Upper lobe of right lung (tissue), 1 donor: ENCODE measurements around the gene ENTR1. TPM values are rescaled to one million over a fixed set of nuclear protein-coding genes. Genes with fewer than 3 reads are reported as not detected.

ENCODE experiments used
- ATAC-seq: fragments of 200-7000 bp; cut with Tn5 transposase; one replicate; pipeline ENCODE4 v1.9.1; 2020; ENCODE audit warnings: mild to moderate bottlenecking, moderate library complexity
- DNase-seq: peaks from one replicate; pipeline ENCODE4 v3.0.0-alpha.2; 2020
- H3K27ac ChIP-seq: fragments of 200-600 bp; one replicate; pipeline ENCODE4 v1.8.0; 2022
- H3K27me3 ChIP-seq: fragments of 200-600 bp; one replicate; pipeline ENCODE4 v1.8.0; 2022; ENCODE audit warnings: mild to moderate bottlenecking
- H3K36me3 ChIP-seq: fragments of 200-600 bp; one replicate; pipeline ENCODE4 v1.8.0; 2022
- H3K4me1 ChIP-seq: fragments of 200-600 bp; one replicate; pipeline ENCODE4 v1.8.0; 2022
- H3K4me3 ChIP-seq: fragments of 200-600 bp; one replicate; pipeline ENCODE4 v1.8.0; 2022; ENCODE audit warnings: mild to moderate bottlenecking
- H3K9me3 ChIP-seq: fragments of 200-600 bp; one replicate; pipeline ENCODE4 v1.8.0; 2022
- CTCF ChIP-seq: fragments of 200-600 bp; IDR thresholded peaks from one replicate; pipeline ENCODE4 v1.8.0; 2022; ENCODE audit warnings: antibody characterized with exemption
- intact Hi-C: fragments of 100-400 bp; cut with DNase I; formaldehyde crosslinking; loops from one replicate; pipeline ENCODE4 v1.11.0; 2022
- total RNA-seq: library from RNA; stranded (reverse); fragmentation: NEBNext Ultra II Directional; extraction: Animal tissue kit (Norgen Biotek cat#: 25700); gene quantifications from one replicate; pipeline ENCODE4 v1.2.1, GENCODE V29; 2021
- donor health status: DM: no; HTN: yes; CAD: no; lungs with severe emphysema.

ENTR1 gene
- total RNA-seq, 1 donor from 2014 or later: 36.4 TPM

- H3K27me3 ChIP-seq: no peaks in the 10 kb centered on the region
- TF ChIP-seq CTCF: no peak
- H3K27ac ChIP-seq: no peak overlapping the region
- H3K9me3 ChIP-seq: no peaks in the 10 kb centered on the region
- no peaks in the 10 kb centered on the region for H3K4me1 ChIP-seq
- no peak overlapping the region for H3K4me3 ChIP-seq
- intact Hi-C loops: no loop called here
- peaks cover 95% of the 10 kb centered on the region for H3K36me3 ChIP-seq
- ATAC-seq: no peak
- no peak for DNase-seq
These were observed 35.4 kb upstream of the ENTR1 start for GRCh38 chr9:136445799-136446198.

GRCh38 chr9:136444102-136444501 is 33.7 kb upstream of the ENTR1 start:
- peaks cover 84% of the 10 kb centered on the region for H3K36me3 ChIP-seq
- intact Hi-C loops: no loop called here
- DNase-seq: no peak

GRCh38 chr9:136443687-136444086 is 33.3 kb upstream of the ENTR1 start:
- no peak for TF ChIP-seq CTCF
- intact Hi-C loops: no loop called here
- ATAC-seq: no peak
- Histone ChIP-seq H3K4me3 (no peak overlapping the region), H3K36me3 (peaks cover 80% of the 10 kb centered on the region), H3K4me1 (peaks cover 5% of the 10 kb centered on the region), H3K27me3 (no peaks in the 10 kb centered on the region), H3K9me3 (no peaks in the 10 kb centered on the region), H3K27ac (no peak overlapping the region)
- no peak for DNase-seq

More at GRCh38 chr9:136444102-136444501, 33.7 kb upstream of the ENTR1 start:
- ATAC-seq: no peak
- Histone ChIP-seq H3K9me3 (no peaks in the 10 kb centered on the region), H3K4me3 (no peak overlapping the region), H3K27ac (no peak overlapping the region), H3K27me3 (no peaks in the 10 kb centered on the region), H3K4me1 (peaks cover 5% of the 10 kb centered on the region)
- no peak for TF ChIP-seq CTCF

- Histone ChIP-seq H3K36me3 (peaks cover 79% of the 10 kb centered on the region), H3K4me3 (no peak overlapping the region), H3K4me1 (peaks cover 8% of the 10 kb centered on the region), H3K27ac (no peak overlapping the region), H3K9me3 (no peaks in the 10 kb centered on the region), H3K27me3 (no peaks in the 10 kb centered on the region)
- TF ChIP-seq CTCF: no peak
- DNase-seq: no peak
- no peak for ATAC-seq
- intact Hi-C loops: no loop called here
These were observed 32.7 kb upstream of the ENTR1 start for GRCh38 chr9:136443087-136443486.

GRCh38 chr9:136442265-136442664 is 31.9 kb upstream of the ENTR1 start:
- H3K9me3 ChIP-seq: no peaks in the 10 kb centered on the region
- no peak overlapping the region for H3K4me3 ChIP-seq
- ATAC-seq (no peak), DNase-seq (no peak)
- intact Hi-C loops: no loop called here
- peaks cover 71% of the 10 kb centered on the region for H3K36me3 ChIP-seq
- H3K4me1 ChIP-seq: peaks cover 16% of the 10 kb centered on the region
- no peaks in the 10 kb centered on the region for H3K27me3 ChIP-seq
- no peak overlapping the region for H3K27ac ChIP-seq
- TF ChIP-seq CTCF: no peak

- DNase-seq (no peak), ATAC-seq (no peak)
- no peak for TF ChIP-seq CTCF
- Histone ChIP-seq H3K9me3 (no peaks in the 10 kb centered on the region), H3K36me3 (peaks cover 66% of the 10 kb centered on the region), H3K27me3 (no peaks in the 10 kb centered on the region), H3K4me1 (peaks cover 21% of the 10 kb centered on the region), H3K4me3 (no peak overlapping the region), H3K27ac (no peak overlapping the region)
- intact Hi-C loops: no loop called here
These were observed 31.3 kb upstream of the ENTR1 start for GRCh38 chr9:136441681-136442245.
